Posterior cingulate gyrus (tissue), 11 donors: ENCODE results near the gene PLIN4.
"Not testable (repeated sequence)": the region's sequence is repeated elsewhere in the genome, so short reads cannot be mapped to it uniquely, and the experiment has no call there.

Source experiments
- DNase-seq, 10 donors: peaks; one replicate each; pipeline versions ENCODE4 v3.0.0 to v3.0.0-alpha.2; 2020 to 2021; ENCODE audit warnings: mixed read lengths in 3 of 10
- intact Hi-C: fragments of 100-400 bp; cut with DNase I; formaldehyde crosslinking; loops from one replicate; pipeline ENCODE4 v1.15.1; 2023

PLIN4 gene

DNA sequence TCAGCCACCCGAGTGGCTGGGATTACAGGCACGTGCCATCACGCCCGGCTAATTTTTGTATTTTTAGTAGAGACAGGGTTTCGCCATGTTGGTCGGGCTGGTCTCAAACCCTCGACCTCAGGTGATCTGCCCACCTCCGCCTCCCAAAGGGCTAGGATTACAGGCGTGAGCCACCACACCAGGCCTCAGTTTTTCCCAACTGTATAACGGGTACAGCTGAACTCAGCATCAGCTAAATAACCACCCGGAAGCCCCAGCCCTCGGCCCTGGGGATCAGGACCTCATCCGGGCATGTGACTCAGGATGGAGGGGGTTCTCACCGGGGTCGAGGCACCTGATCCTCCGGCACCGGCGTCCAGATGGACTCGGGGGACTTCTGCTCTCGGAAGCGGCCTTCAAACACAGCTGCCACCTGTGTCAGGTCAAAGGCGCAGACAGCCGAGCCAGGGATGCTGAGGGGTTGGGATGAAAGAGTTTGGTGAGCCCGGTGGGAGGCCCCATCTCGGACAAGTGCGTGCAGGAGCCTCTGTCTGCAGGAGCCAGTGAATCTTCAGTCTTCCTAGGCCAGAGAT, 32.3 kb upstream of the PLIN4 start:
- intact Hi-C loops = no loop called here
- DNase-seq = no peak

DNA sequence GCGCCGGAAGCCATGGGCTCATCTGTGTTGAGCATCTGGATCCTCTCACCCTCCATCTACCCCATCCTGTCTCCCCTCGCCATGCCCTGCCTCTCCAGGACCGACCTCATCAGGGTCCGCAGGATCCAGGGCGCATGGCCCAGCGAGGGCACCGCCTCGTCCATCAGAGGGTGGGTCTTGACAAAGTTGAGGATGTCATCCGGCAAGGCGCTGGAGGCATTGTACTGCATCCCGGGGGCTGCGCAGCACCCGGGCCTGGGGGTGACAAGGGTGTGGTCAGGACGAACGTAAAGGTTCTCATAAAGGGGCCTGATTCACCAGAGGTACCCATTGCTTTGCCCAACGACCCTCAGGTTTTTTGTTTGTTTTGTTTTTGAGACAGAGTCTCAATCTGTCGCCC, 31.7 kb upstream of the PLIN4 start:
- intact Hi-C loops = no loop called here
- DNase-seq = no peak

DNA sequence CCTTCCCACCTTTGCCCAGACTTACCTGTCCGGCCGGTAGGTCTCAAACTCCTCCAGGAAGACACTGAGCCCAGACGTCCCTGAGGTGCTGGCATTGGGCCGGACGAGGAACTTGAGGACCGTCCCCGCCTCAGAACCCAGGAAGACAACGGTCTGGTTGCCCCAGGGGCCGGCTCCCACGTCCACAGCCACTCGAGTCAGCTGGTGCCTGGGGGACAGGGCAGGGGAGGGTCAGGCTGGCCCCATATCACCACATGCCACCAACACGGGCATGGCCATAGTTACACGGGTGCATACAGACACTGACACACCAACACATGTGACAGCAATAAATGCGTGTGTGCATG, 29.9 kb upstream of the PLIN4 start:
- intact Hi-C loops = no loop called here

DNA sequence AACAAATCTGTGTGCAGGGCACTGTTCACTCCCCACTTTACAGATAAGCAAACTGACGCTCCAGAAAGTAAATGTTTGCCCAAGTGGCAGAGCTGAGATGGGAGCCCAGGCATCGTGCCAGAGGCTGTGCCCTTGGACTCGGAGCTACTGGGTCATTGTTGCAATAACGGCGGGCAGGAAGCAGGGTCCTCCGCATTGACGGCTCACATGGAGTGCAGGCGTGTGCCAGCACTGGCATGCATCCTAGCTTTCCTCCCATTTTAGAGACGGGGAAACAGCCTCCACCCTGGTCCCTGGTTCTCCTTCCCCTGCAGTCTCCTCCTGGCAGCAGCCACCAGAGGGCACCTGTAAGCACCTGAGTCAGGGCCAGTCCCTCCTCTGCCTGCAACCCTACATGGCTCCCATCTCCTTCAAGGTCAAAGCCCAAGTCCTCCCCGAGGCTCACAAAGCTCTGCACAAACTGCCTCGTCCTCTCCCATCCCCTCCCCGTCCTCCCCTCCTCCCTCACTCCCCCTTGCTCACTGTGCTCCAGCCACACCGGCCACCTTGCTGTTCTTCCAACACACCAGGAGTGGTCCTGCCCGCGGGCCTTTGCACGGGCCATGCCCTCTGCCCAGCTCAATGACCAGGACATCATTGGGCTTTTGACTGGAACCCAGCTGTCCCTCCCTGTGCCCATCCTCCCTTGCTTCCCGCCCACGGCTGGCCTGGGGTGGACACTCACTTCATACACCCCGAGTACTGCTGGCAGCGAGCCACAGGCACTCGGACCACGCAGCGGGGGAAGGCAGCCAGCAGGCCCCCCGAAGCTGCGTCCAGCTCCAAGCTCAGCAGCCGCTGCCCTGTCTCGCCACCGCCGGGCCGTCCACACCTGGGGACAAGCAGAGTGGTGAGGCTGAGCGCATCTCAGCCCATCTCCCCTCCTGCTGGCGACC, 29.3 kb upstream of the PLIN4 start:
- intact Hi-C loops = no loop called here
- no peak for DNase-seq

More for the DNA sequence above, 29.9 kb upstream of the PLIN4 start:
- no peak for DNase-seq

DNA sequence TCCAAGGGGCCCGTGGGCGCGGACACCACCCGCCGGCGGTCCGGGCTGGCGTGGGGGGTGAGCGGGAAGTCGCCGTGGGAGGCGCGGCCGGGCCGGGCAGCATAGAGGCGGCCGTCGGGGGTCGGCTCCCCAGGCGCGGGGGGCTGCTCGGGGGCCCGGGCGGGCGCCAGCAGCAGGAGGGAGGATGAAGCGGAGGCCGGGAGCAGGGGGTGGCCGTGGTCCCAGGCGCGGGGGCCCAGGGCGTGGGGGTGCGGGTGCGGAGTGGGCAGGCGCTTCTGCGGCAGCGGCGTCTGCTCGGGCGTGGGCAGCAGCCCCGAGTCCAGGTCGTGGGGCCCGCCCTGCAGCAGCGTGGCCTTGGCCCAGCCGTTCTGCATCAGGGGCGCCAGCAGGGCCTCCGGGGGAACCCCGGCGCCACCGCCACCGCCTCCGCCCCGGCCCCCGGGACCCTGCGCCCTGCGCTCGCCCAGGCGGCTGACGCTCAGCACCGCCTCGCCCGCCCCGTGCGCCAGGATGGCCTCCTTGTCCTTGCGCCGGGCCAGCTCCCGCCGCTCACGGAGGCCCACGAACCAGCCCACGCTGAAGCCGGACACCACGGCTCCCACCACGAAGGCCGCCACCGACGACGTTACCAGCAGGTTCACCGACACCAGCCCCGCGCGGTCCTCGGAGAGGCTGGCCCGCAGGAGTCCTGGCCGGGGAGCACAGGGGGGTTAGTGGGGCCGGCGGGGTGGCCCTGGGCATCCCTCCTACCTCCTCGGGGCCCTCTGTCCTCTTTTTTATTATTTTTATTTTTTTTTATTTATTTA, 25.8 kb upstream of the PLIN4 start:
- intact Hi-C loops = no loop called here
- no peak for DNase-seq

DNA sequence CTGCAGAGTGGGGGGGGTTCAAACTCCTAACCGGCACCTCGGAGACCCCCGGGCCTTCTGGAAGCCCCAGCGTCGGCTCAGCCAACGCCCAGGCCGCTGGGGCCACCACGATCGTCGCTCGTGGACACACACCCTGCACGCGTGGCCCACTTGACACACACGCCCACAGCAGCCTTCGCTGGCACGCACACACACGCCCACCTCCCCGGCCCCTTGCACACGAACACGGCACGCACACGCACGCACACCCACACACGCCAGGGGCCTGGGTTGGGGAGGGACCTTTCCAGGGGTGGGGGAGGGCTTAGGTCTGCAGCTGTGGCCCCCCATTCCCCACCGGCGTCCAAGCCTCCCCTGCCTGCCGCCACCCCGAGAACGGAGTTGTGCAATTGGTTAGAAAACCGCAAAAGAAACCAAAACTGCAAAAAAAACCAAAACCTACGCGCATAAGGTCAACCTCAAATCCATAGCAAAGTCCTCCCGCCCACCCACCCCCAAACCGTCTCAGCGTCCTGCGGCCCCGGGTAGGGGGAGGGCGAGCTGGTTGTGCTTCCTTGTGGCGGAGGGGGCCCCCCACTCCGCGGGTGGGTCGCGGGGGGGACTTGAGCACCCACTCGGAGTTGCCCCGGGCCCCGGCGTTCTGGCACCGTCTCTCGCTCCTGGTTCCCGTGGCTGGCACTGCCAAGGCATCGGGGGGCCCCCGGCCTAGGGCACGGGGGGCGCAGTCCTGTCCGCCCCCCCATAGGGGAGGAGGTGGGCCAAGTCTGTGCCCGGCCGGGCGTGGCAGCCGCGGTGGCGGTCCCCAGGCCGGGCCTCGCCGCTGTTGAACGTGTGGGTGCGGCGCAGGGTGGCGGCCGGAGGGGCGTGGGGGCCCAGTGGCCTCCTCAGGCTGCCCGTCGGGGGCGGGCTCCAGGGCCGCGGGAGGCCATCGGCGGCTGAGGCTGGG, 24.9 kb upstream of the PLIN4 start:
- no peak for DNase-seq
- intact Hi-C loops = no loop called here

DNA sequence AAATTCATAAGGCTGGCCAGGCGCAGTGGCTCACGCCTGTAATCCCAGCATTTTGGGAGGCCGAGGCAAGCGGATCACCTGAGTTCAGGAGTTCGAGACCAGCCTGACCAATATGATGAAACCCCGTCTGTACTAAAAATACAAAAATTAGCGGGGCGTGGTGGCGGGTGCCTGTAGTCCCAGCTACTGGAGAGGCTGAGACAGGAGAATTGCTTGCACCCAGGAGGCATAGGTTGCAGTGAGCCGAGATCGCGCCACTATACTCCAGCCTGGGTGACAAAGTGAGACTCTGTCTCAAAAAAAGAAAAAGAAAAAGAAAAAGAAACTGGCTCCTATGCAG, 23.5 kb upstream of the PLIN4 start:
- intact Hi-C loops, DNase-seq: not testable (repeated sequence)

DNA sequence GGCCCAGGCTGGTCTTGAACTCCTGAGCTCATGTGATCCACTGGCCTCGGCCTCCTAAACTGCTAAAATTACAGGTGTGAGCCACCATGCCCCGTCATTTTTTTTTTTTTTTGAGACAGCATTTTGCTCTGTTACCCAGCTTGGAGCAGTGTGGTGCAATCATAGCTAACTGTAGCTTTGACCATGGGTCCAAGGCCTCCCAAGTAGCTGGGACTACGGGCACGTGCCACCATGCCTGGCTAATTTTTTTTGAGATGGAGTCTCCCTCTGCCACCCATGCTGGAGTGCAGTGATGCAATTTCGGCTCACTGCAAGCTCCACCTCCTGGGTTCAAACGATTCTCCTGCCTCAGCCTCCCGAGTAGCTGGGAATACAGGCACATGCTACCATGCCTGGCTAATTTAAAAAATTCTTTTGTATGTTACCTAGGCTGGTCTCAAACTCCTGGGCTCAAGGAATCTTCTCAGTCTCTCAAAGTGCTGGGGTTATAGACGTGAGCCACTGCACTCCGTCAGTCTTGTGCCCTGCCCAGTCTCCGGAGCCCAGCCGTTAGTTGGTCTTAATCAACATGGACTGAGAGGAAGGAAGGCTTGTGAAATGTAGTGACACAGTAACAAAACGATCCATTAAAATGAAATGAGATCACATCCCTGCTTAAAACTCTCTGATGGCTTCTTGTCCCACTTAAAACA, 23.0 kb upstream of the PLIN4 start:
- DNase-seq = no peak
- intact Hi-C loops = no loop called here

DNA sequence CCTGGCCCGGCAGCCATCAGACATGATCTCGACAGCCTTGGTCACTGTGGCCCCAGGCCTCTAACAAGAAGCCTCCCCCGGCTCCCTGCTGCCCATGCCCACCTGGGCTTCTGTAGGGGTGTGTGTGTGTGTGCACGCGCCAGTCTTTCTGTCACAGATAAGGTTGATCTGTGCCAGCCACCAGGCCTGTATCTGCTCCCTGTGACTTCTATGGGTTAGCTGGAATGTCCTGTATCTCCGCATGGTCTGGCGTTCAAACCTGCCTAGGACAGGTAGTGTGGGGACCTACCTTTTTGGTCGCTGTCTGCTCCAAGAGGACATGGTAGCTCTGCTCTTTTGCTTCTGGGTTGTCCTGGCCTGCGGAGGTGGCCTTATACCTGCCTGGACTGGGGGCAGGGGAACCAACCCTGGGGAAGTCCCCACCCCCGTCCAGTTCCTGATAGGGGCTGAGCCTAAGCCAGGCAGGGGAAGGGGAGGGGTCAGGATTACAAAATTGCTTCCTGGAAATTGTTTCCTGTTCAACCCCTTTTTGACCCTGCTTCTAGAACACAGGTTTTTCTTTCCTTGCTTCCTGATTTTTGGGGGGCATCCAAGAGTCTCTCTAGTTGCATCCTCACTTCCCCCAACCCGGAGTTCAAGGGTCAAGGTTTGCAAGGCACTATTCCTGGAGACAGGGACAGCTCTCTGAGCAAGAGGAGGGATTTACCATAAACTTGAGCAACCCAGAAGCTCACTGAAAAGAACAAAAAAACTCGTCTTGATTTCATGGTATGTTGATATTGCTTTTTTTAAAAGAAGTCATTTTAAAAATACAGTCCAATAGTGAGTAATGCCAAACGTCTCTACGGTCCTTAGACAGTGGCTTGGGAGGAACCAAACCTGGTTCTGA, 21.7 kb upstream of the PLIN4 start, which contains the start of gene LRG1:
LRG1 (minus strand) TSS at position 344 of the 889 bp plus-strand sequence; CDS start at position 321, 23 bp downstream.
- no peak for DNase-seq
- intact Hi-C loops = no loop called here

DNA sequence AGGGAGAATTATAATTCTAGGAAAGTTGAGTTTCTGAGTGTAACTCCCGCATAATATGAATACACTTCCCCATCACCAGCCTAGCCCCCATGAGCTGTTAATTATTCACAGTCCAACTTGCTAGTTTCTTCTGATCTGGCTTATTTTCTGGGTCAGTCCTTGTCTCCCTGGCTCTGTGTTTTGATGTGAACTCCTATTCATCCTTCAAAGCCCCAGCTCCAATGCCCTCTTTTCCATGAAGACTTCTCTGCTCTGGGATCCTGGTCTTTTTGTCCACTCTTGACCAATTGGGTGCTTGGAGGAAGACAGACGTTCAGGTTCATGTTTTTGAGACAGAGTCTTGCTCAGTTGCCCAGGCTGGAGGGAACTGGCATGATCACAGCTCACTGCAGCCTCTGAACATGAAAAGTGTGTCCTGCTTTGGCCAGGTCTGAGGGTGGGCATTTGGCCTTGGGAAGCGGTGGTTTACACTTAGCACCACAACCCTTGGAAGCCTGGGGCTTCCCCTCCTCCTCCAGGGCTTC, 20.9 kb upstream of the PLIN4 start:
- intact Hi-C loops = no loop called here
- no peak for DNase-seq

DNA sequence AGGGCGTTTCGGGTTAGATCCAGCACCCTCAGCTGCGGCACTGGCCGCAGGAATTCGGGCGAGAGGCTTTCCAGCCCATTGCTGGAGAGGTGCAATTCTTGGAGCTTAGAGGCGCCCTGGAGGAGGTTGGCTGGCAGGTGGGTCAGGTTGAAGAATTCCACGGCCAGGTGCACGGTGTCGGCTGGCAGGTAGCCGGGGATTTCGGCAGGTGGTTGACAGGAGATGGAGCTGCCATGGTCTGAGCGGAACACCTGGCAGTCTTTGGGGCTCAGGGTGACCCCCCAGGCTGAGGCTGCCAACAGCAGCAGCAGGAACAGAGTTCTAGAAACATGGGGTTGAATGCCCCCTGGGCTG, 20.3 kb upstream of the PLIN4 start:
- DNase-seq = no peak
- intact Hi-C loops = no loop called here

DNA sequence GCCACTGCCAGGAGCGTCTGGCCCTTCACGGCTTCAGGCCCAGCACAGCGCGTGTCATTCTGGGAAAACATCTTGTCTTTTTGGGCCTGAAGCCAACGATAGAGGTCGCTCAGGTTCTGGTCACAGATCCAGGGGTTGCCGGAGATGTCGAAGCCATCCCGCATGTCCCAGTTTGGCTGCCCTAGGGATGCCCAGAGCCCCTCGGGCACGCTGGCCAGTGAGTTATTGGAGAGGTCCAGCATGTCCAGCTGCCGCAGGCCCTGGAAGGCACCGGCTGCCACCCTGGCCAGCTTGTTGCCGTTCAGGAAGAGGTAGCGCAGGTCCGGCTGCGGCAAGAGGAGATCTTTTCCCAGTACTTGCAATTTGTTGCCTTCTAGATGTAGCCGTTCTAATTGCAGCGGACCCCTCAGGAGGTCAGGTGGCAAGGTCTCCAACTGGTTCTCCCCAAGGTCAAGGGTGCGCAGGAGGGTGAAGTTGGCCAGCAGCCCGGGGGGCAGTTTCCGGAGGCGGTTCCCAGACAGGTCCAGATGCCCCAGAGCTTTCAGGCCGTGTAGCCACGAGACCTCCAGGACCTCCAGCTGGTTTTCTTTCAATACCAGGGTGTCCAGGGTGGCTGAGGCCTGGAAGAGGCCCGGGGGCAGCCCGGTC, 19.8 kb upstream of the PLIN4 start:
- no peak for DNase-seq
- intact Hi-C loops = no loop called here

DNA sequence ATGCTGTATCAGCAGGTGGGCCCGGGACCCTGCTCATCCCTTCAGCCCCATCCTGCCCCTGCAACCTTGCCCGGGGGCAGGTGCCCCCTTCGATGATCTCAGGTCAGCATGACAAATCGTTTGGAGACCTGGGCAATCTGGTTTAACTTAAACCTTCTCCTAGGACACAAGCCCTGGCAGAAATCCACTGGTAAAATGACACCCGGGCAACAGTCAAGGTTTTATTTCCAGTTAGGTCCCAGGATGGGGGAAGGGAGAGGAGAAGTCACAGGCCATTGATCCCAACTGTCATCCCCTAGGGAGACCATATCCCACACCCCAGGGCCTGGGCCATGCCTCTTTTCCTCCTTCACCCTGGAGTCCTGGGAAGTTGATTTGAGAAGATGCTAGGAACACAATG, 18.5 kb upstream of the PLIN4 start:
- no peak for DNase-seq
- intact Hi-C loops = no loop called here

DNA sequence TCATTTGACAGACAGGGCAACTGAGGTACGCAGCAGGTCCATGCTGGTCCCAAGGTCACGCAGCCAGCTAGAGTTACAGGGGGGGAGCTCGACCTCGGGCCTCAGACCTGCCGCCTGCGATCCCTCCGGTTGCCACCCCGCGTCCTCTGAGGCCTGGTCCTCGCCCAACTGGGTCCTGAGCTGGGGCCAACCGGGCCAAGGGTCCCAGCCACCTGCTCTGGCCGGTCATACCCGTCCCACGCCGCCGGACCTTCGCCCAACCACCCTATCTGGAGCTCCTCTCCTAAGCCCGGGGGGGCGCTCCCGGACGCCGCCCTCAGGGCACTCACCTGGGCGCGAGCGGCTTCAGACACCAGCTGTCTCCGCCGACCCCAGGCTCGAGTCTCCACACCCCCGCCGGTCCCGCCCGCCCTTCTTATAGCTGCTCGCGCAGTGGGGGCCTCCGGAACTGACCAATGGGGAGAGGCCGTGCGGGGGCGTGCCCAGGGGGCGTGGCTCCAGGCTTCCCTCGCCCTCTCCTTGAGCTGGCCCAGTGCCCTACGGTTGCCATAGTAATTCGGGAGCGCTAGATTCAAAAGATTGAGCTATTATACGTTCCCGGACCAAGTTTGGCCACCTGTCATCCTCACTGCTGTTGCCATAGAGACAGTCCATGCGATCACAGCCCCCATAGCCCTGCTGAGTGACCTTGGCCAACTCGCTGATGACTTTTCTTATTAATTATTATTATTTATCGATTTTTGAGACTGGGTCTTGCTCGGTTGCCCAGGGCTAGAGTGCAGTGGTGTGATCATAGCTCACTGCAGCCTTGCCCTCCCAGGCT, 16.8 kb upstream of the PLIN4 start, which contains the start of gene PLIN5:
PLIN5 (minus strand) TSS at position 389 of the 823 bp plus-strand sequence. CDS start 1,150 bp downstream, outside the sequence.
- peak; percentile 51 to 95 (median 79) for DNase-seq
- intact Hi-C loops = no loop called here

DNA sequence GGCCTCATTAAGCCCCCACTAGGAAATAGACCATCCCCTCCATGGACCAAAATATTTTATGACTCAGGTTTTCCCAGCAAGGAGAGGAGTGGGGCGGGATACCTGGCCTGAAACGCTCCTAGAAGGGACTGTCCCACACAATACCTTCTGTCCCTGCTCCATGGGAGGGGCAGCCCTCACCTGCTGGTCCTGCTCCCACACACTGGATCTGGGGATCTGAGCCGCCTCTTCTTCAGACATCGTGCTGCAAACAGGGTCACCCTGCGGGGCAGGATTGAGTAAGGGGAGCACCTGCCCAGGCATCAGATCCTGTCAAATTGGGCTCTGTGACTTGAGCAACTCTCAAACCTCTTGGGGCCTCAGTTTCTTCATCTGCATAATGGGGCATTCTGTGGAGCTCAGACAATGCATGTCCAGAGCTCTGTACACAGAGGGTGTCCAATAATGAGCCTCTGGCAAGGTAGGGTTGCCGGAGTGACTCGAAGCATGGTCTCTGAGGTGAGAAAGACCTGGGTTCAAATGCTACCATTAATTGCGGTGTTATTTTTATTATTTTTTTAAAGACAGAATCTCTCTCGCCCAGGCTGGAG, 15.6 kb upstream of the PLIN4 start:
- DNase-seq = no peak
- intact Hi-C loops = no loop called here

DNA sequence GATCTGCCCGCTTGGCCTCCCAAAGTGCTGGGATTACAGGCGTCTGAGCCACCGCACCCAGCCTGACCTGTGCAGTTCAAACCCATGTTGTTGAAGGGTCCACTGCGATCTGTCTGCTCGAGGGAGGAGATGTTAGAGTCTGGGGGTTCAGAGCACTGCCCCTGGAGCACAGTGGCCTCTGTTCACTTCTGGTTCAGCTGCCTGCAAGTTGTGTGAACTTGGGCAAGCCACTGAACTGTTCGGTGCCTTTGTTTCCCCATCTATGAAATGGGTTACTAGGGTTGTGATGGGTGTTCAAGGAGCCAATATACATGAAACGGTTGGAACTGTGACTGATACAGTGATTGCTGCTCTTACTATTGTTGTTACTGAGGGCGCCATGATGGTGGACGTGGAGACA, 15.0 kb upstream of the PLIN4 start:
- no peak for DNase-seq
- intact Hi-C loops = no loop called here
